Lower lobe of right lung (tissue), 2 donors: Measurements from ENCODE around the gene MRPS18A. TPM values are rescaled to one million over a fixed set of nuclear protein-coding genes. Genes with fewer than 3 reads are reported as not detected.
A peak's percentile ranks its signal among the peaks of the same experiment; 100 is the strongest.

Experiments
- ATAC-seq, 2 donors: fragments of 200-7000 bp; cut with Tn5 transposase; one replicate each; pipeline ENCODE4 v1.9.1; 2020 to 2022; ENCODE audit warnings: mild to moderate bottlenecking in 2 of 2, moderate library complexity in 2 of 2
- DNase-seq: peaks from one replicate; pipeline ENCODE4 v3.0.0-alpha.2; 2020
- H3K27ac ChIP-seq: fragments of 200-600 bp; one replicate; pipeline ENCODE4 v1.8.0; 2022
- H3K27me3 ChIP-seq: fragments of 200-600 bp; one replicate; pipeline ENCODE4 v1.8.0; 2022; ENCODE audit warnings: low read depth
- H3K36me3 ChIP-seq: fragments of 200-600 bp; one replicate; pipeline ENCODE4 v1.8.0; 2022; ENCODE audit warnings: mild to moderate bottlenecking
- H3K4me1 ChIP-seq: fragments of 200-600 bp; one replicate; pipeline ENCODE4 v1.8.0; 2022
- H3K4me3 ChIP-seq: fragments of 200-600 bp; one replicate; pipeline ENCODE4 v1.8.0; 2022; ENCODE audit warnings: mild to moderate bottlenecking
- H3K9me3 ChIP-seq: fragments of 200-600 bp; one replicate; pipeline ENCODE4 v1.8.0; 2022
- intact Hi-C: fragments of 100-400 bp; cut with DNase I; formaldehyde crosslinking; loops from one replicate; pipeline ENCODE4 v1.11.0; 2022
- total RNA-seq: library from RNA; stranded (reverse); fragmentation: NEBNext Ultra II Directional; extraction: Animal tissue kit (Norgen Biotek cat#: 25700); gene quantifications from one replicate; pipeline ENCODE4 v1.2.1, GENCODE V29; 2021
- TF ChIP-seq, protein P1 (sequence below): fragments of 200-600 bp; IDR thresholded peaks from one replicate; pipeline ENCODE4 v1.8.0; 2022; ENCODE audit warnings: antibody characterized with exemption, mild to moderate bottlenecking
- donor health status: DM: no; HTN: yes; CAD: no; lungs with severe emphysema.

The MRPS18A gene
- total RNA-seq, 1 donor from 2014 or later = 30.2 TPM

GRCh38 chr6:43716099-43716498, 28.5 kb upstream of the MRPS18A start:
- intact Hi-C loops = no loop called here
- Histone ChIP-seq H3K27me3 (no peaks in the 10 kb centered on the region), H3K36me3 (no peaks in the 10 kb centered on the region), H3K9me3 (no peaks in the 10 kb centered on the region), H3K4me1 (peaks cover 25% of the 10 kb centered on the region), H3K4me3 (no peak overlapping the region), H3K27ac (no peak overlapping the region)
- TF ChIP-seq, protein P1, sequence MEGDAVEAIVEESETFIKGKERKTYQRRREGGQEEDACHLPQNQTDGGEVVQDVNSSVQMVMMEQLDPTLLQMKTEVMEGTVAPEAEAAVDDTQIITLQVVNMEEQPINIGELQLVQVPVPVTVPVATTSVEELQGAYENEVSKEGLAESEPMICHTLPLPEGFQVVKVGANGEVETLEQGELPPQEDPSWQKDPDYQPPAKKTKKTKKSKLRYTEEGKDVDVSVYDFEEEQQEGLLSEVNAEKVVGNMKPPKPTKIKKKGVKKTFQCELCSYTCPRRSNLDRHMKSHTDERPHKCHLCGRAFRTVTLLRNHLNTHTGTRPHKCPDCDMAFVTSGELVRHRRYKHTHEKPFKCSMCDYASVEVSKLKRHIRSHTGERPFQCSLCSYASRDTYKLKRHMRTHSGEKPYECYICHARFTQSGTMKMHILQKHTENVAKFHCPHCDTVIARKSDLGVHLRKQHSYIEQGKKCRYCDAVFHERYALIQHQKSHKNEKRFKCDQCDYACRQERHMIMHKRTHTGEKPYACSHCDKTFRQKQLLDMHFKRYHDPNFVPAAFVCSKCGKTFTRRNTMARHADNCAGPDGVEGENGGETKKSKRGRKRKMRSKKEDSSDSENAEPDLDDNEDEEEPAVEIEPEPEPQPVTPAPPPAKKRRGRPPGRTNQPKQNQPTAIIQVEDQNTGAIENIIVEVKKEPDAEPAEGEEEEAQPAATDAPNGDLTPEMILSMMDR = no peak
- ATAC-seq (peak in 1 of 2 donors; percentile 7), DNase-seq (no peak)

DNA sequence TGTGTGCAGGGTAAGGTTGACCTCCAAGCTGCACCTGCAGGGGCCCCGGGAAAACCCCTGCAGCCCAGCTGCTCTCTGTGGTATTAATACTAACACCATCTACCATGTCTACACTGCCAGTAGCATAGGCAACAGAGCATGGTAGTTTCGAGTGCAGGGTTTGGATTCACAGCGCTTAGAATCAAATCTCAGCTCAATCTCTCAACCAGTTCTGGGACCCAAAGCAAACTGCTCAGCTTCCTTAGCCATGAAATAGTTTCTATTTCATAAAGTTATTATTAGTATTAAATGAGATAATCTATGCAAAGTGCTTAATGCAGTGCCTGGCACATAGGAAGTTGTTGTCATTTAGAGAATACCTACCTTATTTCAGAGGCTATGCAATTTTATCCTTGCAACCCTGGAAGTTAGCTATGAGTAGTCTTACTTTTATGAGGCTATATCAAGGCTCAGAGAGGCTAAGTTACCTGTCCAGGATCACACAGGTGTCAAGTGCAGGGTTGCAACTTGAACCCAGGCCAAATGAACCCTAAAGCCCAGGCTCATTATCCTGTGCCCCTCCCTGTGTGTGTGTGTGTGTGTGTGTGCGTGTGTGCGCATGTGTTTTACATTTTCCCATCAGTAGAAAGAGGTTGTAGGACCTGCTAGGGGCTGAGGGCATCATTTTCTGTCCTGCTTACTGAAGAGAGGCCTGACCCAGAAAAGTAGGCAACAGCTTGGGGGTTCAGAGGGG, 27.6 kb upstream of the MRPS18A start:
- no peaks in the 10 kb centered on the region for H3K36me3 ChIP-seq
- intact Hi-C loops = no loop called here
- no peak overlapping the region for H3K27ac ChIP-seq
- H3K4me1 ChIP-seq = peaks cover 25% of the 10 kb centered on the region
- TF ChIP-seq, protein P1 = no peak
- H3K4me3 ChIP-seq = no peak overlapping the region
- ATAC-seq (no peak), DNase-seq (no peak)
- no peaks in the 10 kb centered on the region for H3K27me3 ChIP-seq
- H3K9me3 ChIP-seq = no peaks in the 10 kb centered on the region

- intact Hi-C loops = no loop called here
- H3K9me3 ChIP-seq = no peaks in the 10 kb centered on the region
- H3K27ac ChIP-seq = no peak overlapping the region
- DNase-seq = no peak
- no peak overlapping the region for H3K4me3 ChIP-seq
- peaks cover 31% of the 10 kb centered on the region for H3K4me1 ChIP-seq
- no peak for ATAC-seq
- H3K36me3 ChIP-seq = no peaks in the 10 kb centered on the region
- TF ChIP-seq, protein P1 = no peak
- no peaks in the 10 kb centered on the region for H3K27me3 ChIP-seq
Measured at GRCh38 chr6:43714311-43715055, 26.9 kb upstream of the MRPS18A start.

- Histone ChIP-seq H3K4me3 (no peak overlapping the region), H3K36me3 (no peaks in the 10 kb centered on the region), H3K9me3 (no peaks in the 10 kb centered on the region), H3K27ac (no peak overlapping the region), H3K27me3 (no peaks in the 10 kb centered on the region), H3K4me1 (peaks cover 38% of the 10 kb centered on the region)
- TF ChIP-seq, protein P1 = no peak
- intact Hi-C loops = no loop called here
- DNase-seq = no peak
- no peak for ATAC-seq
Measured at GRCh38 chr6:43713643-43714310, 26.2 kb upstream of the MRPS18A start.

DNA sequence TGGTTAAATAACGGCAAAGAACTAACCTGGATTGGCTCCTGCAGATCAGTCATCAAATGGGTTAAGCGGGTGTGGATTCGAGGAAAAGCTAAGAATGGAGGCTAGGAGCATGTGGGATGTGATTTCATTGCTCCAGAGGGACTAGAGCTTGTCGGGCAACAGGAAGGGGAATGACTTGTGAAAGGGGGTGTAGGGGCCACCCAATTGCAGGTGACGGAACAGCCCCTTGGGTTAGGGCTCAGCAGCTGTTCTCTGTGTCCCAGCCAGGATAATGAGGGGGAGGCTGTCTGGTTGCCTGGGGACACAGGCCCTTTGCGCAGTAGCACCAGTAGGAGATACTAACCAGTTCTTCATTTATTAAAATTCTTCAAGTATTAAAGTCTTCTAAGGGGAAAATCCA, 25.0 kb upstream of the MRPS18A start:
- Histone ChIP-seq H3K9me3 (no peaks in the 10 kb centered on the region), H3K4me1 (peaks cover 43% of the 10 kb centered on the region), H3K27me3 (no peaks in the 10 kb centered on the region), H3K4me3 (no peak overlapping the region), H3K36me3 (no peaks in the 10 kb centered on the region), H3K27ac (no peak overlapping the region)
- no peak for DNase-seq
- TF ChIP-seq, protein P1 = no peak
- intact Hi-C loops = no loop called here
- ATAC-seq = no peak
